Frontal cortex (tissue), 4 donors: ENCODE measurements around the gene MGAT5B. TPM values are rescaled to one million over a fixed set of nuclear protein-coding genes. Genes with fewer than 3 reads are reported as not detected.

Experiments used
- DNase-seq, 2 donors: peaks; one replicate each; pipeline ENCODE4 v3.0.0; 2012; ENCODE audit warnings: low spot score in 2 of 2
- FAIRE-seq: peaks from 2 replicates; lab custom pipeline; 2012; peaks lifted over from hg19 to GRCh38; lab: Jason Lieb, UNC
- total RNA-seq: library from RNA; depleted of rRNA; stranded (reverse); fragments of >200 nt; gene quantifications from one replicate; pipeline ENCODE4 v1.2.3, GENCODE V29; 2014
- donor health status: control.
- donor health status: control.
- donor health status: control.

The MGAT5B gene
- total RNA-seq, 1 donor from 2014 or later = 16.3 TPM

- DNase-seq = no peak
- no peak for FAIRE-seq
Measured at GRCh38 chr17:76923491-76923890, 55.3 kb downstream of the MGAT5B start.

- no peak for FAIRE-seq
- no peak for DNase-seq
Measured at GRCh38 chr17:76924345-76925342, 56.4 kb downstream of the MGAT5B start.

GRCh38 chr17:76925441-76925891, 57.3 kb downstream of the MGAT5B start:
- no peak for DNase-seq

GRCh38 chr17:76926237-76926866, 58.1 kb downstream of the MGAT5B start:
- FAIRE-seq (no peak), DNase-seq (no peak)

More at GRCh38 chr17:76925441-76925891, 57.3 kb downstream of the MGAT5B start:
- FAIRE-seq = no peak

- no peak for DNase-seq
- no peak for FAIRE-seq
Measured at GRCh38 chr17:76927577-76927976, 59.4 kb downstream of the MGAT5B start.

- FAIRE-seq = no peak
- DNase-seq = no peak
Measured at GRCh38 chr17:76927982-76928381, 59.8 kb downstream of the MGAT5B start.

GRCh38 chr17:76929148-76929547, 60.9 kb downstream of the MGAT5B start:
- DNase-seq = no peak
- FAIRE-seq = no peak

- FAIRE-seq (no peak), DNase-seq (no peak)
Measured at GRCh38 chr17:76929601-76930000, 61.4 kb downstream of the MGAT5B start.

GRCh38 chr17:76930107-76930506, 61.9 kb downstream of the MGAT5B start:
- DNase-seq = no peak

GRCh38 chr17:76932402-76933333, 64.5 kb downstream of the MGAT5B start:
- DNase-seq (no peak), FAIRE-seq (no peak)

More at GRCh38 chr17:76930107-76930506, 61.9 kb downstream of the MGAT5B start:
- no peak for FAIRE-seq

- DNase-seq (no peak), FAIRE-seq (no peak)
Measured at GRCh38 chr17:76934561-76935320, 66.5 kb downstream of the MGAT5B start.

GRCh38 chr17:76935331-76935730, 67.1 kb downstream of the MGAT5B start:
- DNase-seq (no peak), FAIRE-seq (no peak)

GRCh38 chr17:76937238-76937637, 69.0 kb downstream of the MGAT5B start:
- FAIRE-seq (no peak), DNase-seq (no peak)

GRCh38 chr17:76938009-76938408, 69.8 kb downstream of the MGAT5B start:
- no peak for FAIRE-seq
- DNase-seq = no peak

- DNase-seq (no peak), FAIRE-seq (no peak)
Measured at GRCh38 chr17:76940295-76940694, 72.1 kb downstream of the MGAT5B start.

GRCh38 chr17:76940738-76941350, 72.6 kb downstream of the MGAT5B start:
- FAIRE-seq = no peak
- DNase-seq = no peak

- FAIRE-seq (no peak), DNase-seq (no peak)
Measured at GRCh38 chr17:76943202-76943601, 75.0 kb downstream of the MGAT5B start.

GRCh38 chr17:76943781-76944213, 75.6 kb downstream of the MGAT5B start:
- DNase-seq = no peak

GRCh38 chr17:76944477-76944876, 76.3 kb downstream of the MGAT5B start:
- FAIRE-seq (no peak), DNase-seq (no peak)

More at GRCh38 chr17:76943781-76944213, 75.6 kb downstream of the MGAT5B start:
- no peak for FAIRE-seq
